Adrenal gland (tissue), 12 donors: Measurements from ENCODE around the gene RET. TPM values are rescaled to one million over a fixed set of nuclear protein-coding genes. Genes with fewer than 3 reads are reported as not detected.

Experiments
- DNase-seq, 7 donors: peaks; one replicate each; pipeline ENCODE4 v3.0.0-alpha.2; 2019 to 2020
- H3K27ac ChIP-seq, 5 donors: fragments of 200-600 bp; sonication (generic) in 4 of 5; 1 replicate in 3 of 5; 2 replicates in 2 of 5; pipeline versions ENCODE4 v1.5.1 to v1.8.0; 2016 to 2020; ENCODE audit warnings: mild to moderate bottlenecking in 1 of 5
- H3K27me3 ChIP-seq: fragments of 200-600 bp; 2 replicates; pipeline ENCODE4 v1.8.0; 2021
- H3K36me3 ChIP-seq, 2 donors: fragments of 200-600 bp; replicated peaks in 1 of 2; 1 replicate in 1 of 2; 2 replicates in 1 of 2; pipeline versions ENCODE4 v1.5.1 to v1.8.0; 2018 to 2022
- H3K4me1 ChIP-seq, 2 donors: fragments of 200-600 bp; replicated peaks in 1 of 2; 1 replicate in 1 of 2; 2 replicates in 1 of 2; pipeline versions ENCODE4 v1.5.1 to v1.8.0; 2018 to 2021
- H3K4me3 ChIP-seq, 4 donors: fragments of 200-600 bp; sonication (generic) in 3 of 4; one replicate each; pipeline ENCODE4 v1.5.1; 2016 to 2018
- H3K9me3 ChIP-seq, 3 donors: fragments of 200-600 bp; sonication (generic) in 1 of 3; replicated peaks in 1 of 3; 1 replicate in 2 of 3; 2 replicates in 1 of 3; pipeline versions ENCODE4 v1.5.1 to v1.8.0; 2016 to 2021
- CTCF ChIP-seq, 6 experiments: fragments of 450-650 bp in 4 of 6; fragments of 200-600 bp in 2 of 6; sonication (generic) in 1 of 6; IDR thresholded peaks; 1 replicate in 5 of 6; 2 replicates in 1 of 6; pipeline versions ENCODE4 v1.5.1 to v1.8.0; 2016 to 2021; ENCODE audit warnings: antibody characterized with exemption in 6 of 6, mild to moderate bottlenecking in 2 of 6, moderate library complexity in 1 of 6
- POLR2A ChIP-seq, 2 donors: fragments of 450-650 bp; IDR thresholded peaks; one replicate each; pipeline ENCODE4 v1.6.1; 2017; ENCODE audit warnings: antibody characterized with exemption in 2 of 2, mild to moderate bottlenecking in 2 of 2, moderate library complexity in 1 of 2
- WGBS, 4 donors: extraction: QIAGEN DNeasy Blood & Tissue Kit in 2 of 4; methylation state at CpG; one replicate each; pipeline versions ENCODE4 v1.1.5 to v1.1.7; 2013 to 2017; 5-methylcytosine and 5-hydroxymethylcytosine counted together
- intact Hi-C, 2 donors: fragments of 100-400 bp; cut with DNase I; formaldehyde crosslinking; loops; one replicate each; pipeline versions ENCODE4 v1.14.1 to v1.15.0; 2022 to 2023
- polyA plus RNA-seq, 3 donors: library from polyadenylated mRNA; stranded (reverse); fragments of 200-250 nt in 2 of 3; fragments of 350-450 nt in 1 of 3; fragmentation: Illumina TruSeq in 1 of 3; extraction: RNeasy Lipid Tissue Mini Kit (QIAGEN cat#74804) in 1 of 3; gene quantifications; one replicate each; pipeline ENCODE4 v1.2.3, GENCODE V29; 2013 to 2014
- total RNA-seq, 9 donors: library from RNA; depleted of rRNA in 4 of 9; stranded (reverse); fragments of >200 nt in 4 of 9; fragments of 120-200 nt in 1 of 9; fragmentation: NEBNext Ultra II Directional in 1 of 9; extraction: Animal tissue kit (Norgen Biotek cat#: 25700) in 1 of 9; gene quantifications; one replicate each; pipeline versions ENCODE4 v1.1.0 to v1.2.4, GENCODE V29; 2013 to 2023
- donor health status: healthy with polysubstance abuse.
- donor health status: Bipolar disorder and iron deficiency.
- donor health status: DM: yes; HTN: yes; CAD: no.
- donor health status: DM: no; HTN: no; CAD: no.
- donor health status: DM: no; HTN: no; CAD: no.
- donor health status: DM: yes; HTN: yes; CAD: no.

The RET gene
- total and polyA plus RNA-seq, 12 donors = 1.6 to 43.6 (median 6.0) TPM

- Histone ChIP-seq H3K9me3 (no peaks in the 10 kb centered on the region), H3K36me3 (no peaks in the 10 kb centered on the region), H3K27me3 (peaks cover 14% of the 10 kb centered on the region), H3K27ac (no peak overlapping the region), H3K4me3 (no peak overlapping the region), H3K4me1 (no peaks in the 10 kb centered on the region)
- intact Hi-C loops = no loop called here
- DNase-seq = no peak
- TF ChIP-seq POLR2A (IDR thresholded peaks at IDR 0.05) (no peak), CTCF (IDR thresholded peaks at IDR 0.05) (no peak)
- WGBS, 4 donors = 40 to 72% (median 66%) methylated on average over 1 to 3 of the region's 3 CpGs
Observed at GRCh38 chr10:43073191-43073590, 3.7 kb upstream of the RET start.

- 73 to 94% (median 82%) methylated on average over 5 to 8 of the region's 8 CpGs for WGBS, 4 donors
- Histone ChIP-seq H3K4me3 (no peak overlapping the region), H3K4me1 (no peaks in the 10 kb centered on the region), H3K9me3 (no peaks in the 10 kb centered on the region), H3K27me3 (peaks cover 19% of the 10 kb centered on the region), H3K36me3 (no peaks in the 10 kb centered on the region), H3K27ac (no peak overlapping the region)
- intact Hi-C loops = no loop called here
- TF ChIP-seq POLR2A (IDR thresholded peaks at IDR 0.05) (no peak), CTCF (IDR thresholded peaks at IDR 0.05) (no peak)
- no peak for DNase-seq
Observed at GRCh38 chr10:43073721-43074120, 3.1 kb upstream of the RET start.

- Histone ChIP-seq H3K27me3 (peaks cover 26% of the 10 kb centered on the region), H3K9me3 (no peaks in the 10 kb centered on the region), H3K4me1 (no peaks in the 10 kb centered on the region), H3K4me3 (no peak overlapping the region), H3K27ac (no peak overlapping the region), H3K36me3 (no peaks in the 10 kb centered on the region)
- TF ChIP-seq CTCF (IDR thresholded peaks at IDR 0.05) (no peak), POLR2A (IDR thresholded peaks at IDR 0.05) (no peak)
- intact Hi-C loops = no loop called here
- DNase-seq = no peak
- WGBS, 4 donors = 81 to 88% (median 85%) methylated on average over 3 to 5 of the region's 5 CpGs
Observed at GRCh38 chr10:43074409-43074808, 2.5 kb upstream of the RET start.

GRCh38 chr10:43074827-43075611, 1.9 kb upstream of the RET start:
- intact Hi-C loops = no loop called here
- DNase-seq = no peak
- peaks cover 26% of the 10 kb centered on the region for H3K27me3 ChIP-seq

More at GRCh38 chr10:43074827-43075611, 1.9 kb upstream of the RET start:
- TF ChIP-seq CTCF (IDR thresholded peaks at IDR 0.05) (no peak), POLR2A (IDR thresholded peaks at IDR 0.05) (no peak)
- Histone ChIP-seq H3K27ac (peak overlapping the region in 1 of 5 donors; percentile 34), H3K4me3 (no peak overlapping the region), H3K9me3 (no peaks in the 10 kb centered on the region), H3K4me1 (no peaks in the 10 kb centered on the region), H3K36me3 (no peaks in the 10 kb centered on the region)
- WGBS, 4 donors = 86 to 92% (median 88%) methylated on average over 7 to 12 of the region's 12 CpGs
